Motor neuron (in vitro differentiated cells): ENCODE results near the gene EHBP1L1. TPM values are rescaled to one million over a fixed set of nuclear protein-coding genes. Genes with fewer than 3 reads are reported as not detected.
"Not testable (repeated sequence)": the region's sequence is repeated elsewhere in the genome, so short reads cannot be mapped to it uniquely, and the experiment has no call there.

Experiments used
- ATAC-seq, 8 experiments: fragments of 200-7000 bp; cut with Tn5 transposase; replicated peaks in 6 of 8; 2 replicates each; pipeline ENCODE4 v1.8.0; 2021; ENCODE audit warnings: mild to moderate bottlenecking in 8 of 8, moderate library complexity in 8 of 8
- H3K27ac ChIP-seq, 2 donors: fragments of 250-450 bp; sonication (Bioruptor Pico); 2 replicates each; pipeline ENCODE4 v1.9.0; 2021; ENCODE audit warnings: antibody characterized with exemption in 2 of 2, mild to moderate bottlenecking in 2 of 2, moderate library complexity in 1 of 2
- H3K4me1 ChIP-seq, 2 donors: fragments of 250-450 bp; sonication (Bioruptor Pico); replicated peaks in 1 of 2; 2 replicates each; pipeline ENCODE4 v1.6.1; 2021; ENCODE audit warnings: antibody characterized with exemption in 2 of 2, mild to moderate bottlenecking in 2 of 2, moderate library complexity in 1 of 2
- H3K4me3 ChIP-seq, 5 donors: fragments of 250-450 bp; sonication (Bioruptor Pico); 2 replicates each; pipeline ENCODE4 v1.9.0; 2021; ENCODE audit warnings: antibody characterized with exemption in 5 of 5, mild to moderate bottlenecking in 5 of 5, moderate library complexity in 4 of 5
- WGBS, 10 experiments: fragments of 450-650 bp; shearing (Covaris generic); methylation state at CpG; one replicate each; pipeline ENCODE4 v1.0.0; 2022; 5-methylcytosine and 5-hydroxymethylcytosine counted together
- in situ Hi-C, 9 experiments: fragments of 400-800 bp; cut with MboI; loops; one replicate each; pipeline ENCODE4 v1.15.0; 2021; ENCODE audit warnings: low sequenced_read_pairs in 9 of 9, low pct_unique_long_range_greater_than_20kb in 2 of 9; ENCODE audit not compliant: unreplicated experiment in 9 of 9
- total RNA-seq, 8 experiments: library from RNA; unstranded; fragments of 300-600 nt; gene quantifications; 2 replicates each; pipeline versions ENCODE4 v1.2.3 to v1.2.4, GENCODE V29; 2022

Gene EHBP1L1
- total RNA-seq, 8 experiments from 2014 or later, result 1.5 to 44.6 (median 5.5) TPM

DNA sequence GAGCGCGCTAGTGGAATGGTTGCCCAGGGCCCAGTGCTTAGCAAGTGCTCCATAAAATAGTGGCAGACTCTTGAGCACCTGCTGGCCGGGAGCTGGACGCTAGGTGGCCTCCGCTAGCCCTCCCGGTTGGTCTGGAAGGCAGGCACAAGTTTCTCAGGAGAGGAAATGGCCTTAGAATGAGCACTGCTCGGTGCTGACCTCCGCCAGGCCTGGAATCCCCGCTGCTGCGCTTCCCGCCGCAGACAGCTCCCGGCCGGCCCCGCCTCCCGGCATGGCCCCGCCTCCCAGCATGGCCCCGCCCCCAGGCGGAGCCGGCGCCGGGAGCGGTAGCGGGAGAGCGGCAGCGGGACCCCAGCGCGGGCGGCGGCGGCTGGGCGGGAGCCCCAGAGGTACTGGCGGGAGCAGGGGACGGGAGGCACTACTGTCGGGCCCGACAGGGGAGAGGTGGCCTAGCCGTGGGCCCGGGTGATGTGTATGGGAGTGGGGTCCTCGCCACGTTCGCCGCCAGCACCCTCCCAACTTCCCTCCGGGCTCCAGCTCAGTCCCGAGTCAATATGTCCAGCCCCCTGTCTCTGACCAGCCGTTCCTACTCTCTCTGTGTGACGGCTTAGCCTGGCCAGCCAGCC, 62.1 kb downstream of the EHBP1L1 start, which contains the start of gene SIPA1:
TSS of gene SIPA1 (plus strand) at position 308 of the 626 bp plus-strand sequence. CDS start 2,821 bp downstream, outside the sequence.
- H3K4me1 ChIP-seq, result peaks cover 14 to 22% of the 10 kb centered on the region in 2 donors
- H3K4me3 ChIP-seq, result peak within 1 kb of the TSS; percentile 19 to 33 (median 27)
- in situ Hi-C loops, result no loop called here
- H3K27ac ChIP-seq, result peak within 1 kb of the TSS in 1 of 2 donors; percentile 62
- 0 to 30% (median 0%) methylated on average over 1 to 5 of the region's 46 CpGs; no CpG with 5 or more reads in 5 of the 10 experiments for WGBS, 10 experiments
- peak; percentile 69 to 89 (median 88) for ATAC-seq

DNA sequence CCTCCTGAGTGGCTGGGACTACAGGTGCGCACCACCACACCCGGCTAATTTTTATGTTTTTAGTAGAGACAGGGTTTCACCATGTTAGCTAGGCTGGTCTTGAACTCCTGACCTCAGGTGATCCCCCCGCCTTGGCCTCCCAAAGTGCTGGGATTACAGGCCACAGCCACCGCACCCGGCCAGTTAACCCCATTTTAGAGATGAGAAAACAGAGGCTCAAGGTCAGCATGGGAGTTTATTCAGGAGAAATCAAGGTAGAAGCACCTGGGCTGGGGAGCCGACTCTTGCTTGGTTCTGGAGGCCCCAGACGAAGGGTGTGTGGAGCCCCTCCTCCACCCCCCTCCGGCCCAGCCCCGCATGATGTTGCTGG, 63.4 kb downstream of the EHBP1L1 start:
- 95% methylated on average over 4 of the region's 9 CpGs; no CpG with 5 or more reads in 9 of the 10 experiments for WGBS, 10 experiments
- in situ Hi-C loops, ATAC-seq, H3K4me3 ChIP-seq, H3K27ac ChIP-seq: not testable (repeated sequence)
- peaks cover 14 to 27% of the 10 kb centered on the region in 2 donors for H3K4me1 ChIP-seq

DNA sequence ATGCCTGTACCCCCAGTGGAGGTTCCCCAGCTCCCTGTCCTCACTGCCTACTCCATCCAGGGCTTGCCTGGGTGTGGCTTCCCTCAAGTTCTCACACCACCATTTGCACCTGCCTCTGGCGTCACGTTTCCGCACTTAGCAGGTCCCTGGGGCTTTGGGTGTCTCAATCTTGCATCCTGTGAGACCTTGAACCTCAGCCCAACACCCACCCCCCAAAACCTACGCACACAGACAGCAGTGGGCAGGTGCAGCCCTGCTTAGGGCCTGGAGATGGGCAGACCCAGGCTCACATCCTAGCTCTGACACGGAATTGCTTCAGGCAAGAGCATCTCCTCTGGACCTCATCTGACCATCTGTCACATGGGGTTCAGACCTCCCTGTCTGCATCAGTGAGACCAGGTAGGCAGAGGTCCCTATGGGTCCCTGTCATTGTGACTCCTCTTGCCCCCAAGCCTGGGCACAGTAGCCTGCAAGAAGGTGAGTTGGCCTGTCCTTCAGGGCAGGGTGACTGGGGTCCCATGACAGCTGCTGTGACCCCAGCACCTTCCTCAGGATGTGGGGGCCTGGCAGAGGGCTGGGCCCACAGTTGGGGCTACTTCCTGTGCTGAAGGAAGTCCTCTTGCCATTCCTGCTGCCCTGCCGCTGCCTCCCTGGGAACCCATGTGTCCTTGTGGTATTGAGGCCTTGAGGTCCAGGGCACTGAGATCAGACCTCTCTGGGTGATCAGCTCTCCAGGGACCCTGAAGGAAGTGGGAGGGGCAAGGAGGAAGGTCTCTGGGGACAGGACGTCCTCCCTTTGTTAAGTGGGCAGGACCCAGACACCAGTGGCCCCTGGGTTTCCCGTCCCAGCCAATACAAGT, 64.0 kb downstream of the EHBP1L1 start:
- no peak overlapping the region for H3K4me3 ChIP-seq
- in situ Hi-C loops, result no loop called here
- no peak for ATAC-seq
- peaks cover 14 to 27% of the 10 kb centered on the region in 2 donors for H3K4me1 ChIP-seq
- WGBS, 10 experiments, result 90 to 100% methylated on average over 2 to 3 of the region's 8 CpGs; no CpG with 5 or more reads in 8 of the 10 experiments
- no peak overlapping the region for H3K27ac ChIP-seq

DNA sequence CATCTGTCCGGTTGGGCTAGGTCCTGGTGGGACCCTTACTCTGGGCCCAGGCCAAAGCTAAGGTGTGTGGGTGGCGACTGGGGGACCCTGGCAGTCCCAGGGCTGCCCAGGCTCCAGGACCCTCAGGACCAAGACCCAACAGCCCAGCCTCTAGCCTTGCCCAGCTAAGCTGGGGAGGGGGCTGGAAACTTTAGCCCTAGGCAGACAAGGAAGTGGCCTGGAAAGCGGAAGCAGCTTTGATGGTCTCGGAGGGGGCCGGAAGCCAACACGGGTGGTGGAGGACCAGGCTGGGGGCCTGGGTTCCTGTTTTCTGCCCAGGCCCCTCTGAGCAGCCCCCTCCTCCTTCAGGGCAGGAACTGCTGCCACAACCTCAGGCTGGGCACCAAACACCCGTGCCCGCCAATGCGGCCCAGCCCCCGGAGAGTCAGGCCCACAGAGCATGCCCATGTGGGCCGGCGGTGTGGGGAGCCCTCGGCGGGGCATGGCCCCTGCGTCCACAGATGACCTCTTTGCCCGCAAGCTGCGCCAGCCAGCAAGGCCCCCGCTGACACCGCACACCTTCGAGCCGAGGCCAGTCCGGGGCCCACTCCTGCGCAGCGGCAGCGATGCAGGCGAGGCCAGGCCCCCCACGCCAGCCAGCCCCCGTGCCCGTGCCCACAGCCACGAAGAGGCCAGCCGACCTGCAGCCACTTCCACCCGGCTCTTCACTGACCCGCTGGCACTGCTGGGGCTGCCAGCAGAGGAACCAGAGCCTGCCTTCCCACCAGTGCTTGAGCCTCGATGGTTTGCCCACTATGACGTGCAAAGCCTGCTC, 64.8 kb downstream of the EHBP1L1 start:
- Histone ChIP-seq H3K4me1 (peaks cover 14 to 27% of the 10 kb centered on the region in 2 donors), H3K27ac (no peak overlapping the region), H3K4me3 (no peak overlapping the region)
- in situ Hi-C loops, result no loop called here
- WGBS, 10 experiments, result 80 to 83% methylated on average over 1 to 2 of the region's 35 CpGs; no CpG with 5 or more reads in 8 of the 10 experiments
- no peak for ATAC-seq

DNA sequence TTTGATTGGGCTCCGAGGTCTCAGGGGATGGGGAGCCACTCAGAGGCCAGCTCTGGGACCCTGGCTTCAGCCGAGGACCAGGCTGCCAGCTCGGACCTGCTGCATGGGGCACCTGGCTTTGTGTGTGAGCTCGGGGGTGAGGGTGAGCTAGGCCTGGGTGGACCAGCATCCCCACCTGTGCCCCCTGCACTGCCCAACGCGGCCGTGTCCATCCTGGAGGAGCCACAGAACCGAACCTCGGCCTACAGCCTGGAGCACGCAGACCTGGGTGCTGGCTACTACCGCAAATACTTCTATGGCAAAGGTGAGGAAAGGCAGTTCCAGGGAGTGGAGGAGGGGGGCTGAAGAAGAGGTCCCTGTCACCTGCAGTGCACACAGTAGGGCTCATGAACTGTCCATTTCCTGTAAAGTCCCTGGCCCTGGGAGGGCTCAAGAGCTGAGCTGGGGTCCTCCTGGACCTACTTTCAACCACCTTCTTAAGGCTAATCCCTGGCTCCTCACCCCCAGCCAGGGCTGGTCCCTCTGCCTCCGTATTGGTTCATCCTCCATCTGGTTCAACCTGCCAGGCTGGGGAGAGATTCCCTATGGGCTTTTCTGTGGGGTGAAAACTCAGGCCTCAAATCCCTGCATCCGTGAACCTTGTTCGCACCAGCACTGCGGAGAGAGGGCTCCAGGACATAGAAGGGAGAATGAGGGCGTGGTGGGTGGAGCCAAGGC, 65.6 kb downstream of the EHBP1L1 start:
- no peak overlapping the region for H3K27ac ChIP-seq
- H3K4me3 ChIP-seq, result no peak overlapping the region
- in situ Hi-C loops, result no loop called here
- 71 to 94% (median 91%) methylated on average over 1 to 8 of the region's 16 CpGs; no CpG with 5 or more reads in 6 of the 10 experiments for WGBS, 10 experiments
- peaks cover 14 to 27% of the 10 kb centered on the region in 2 donors for H3K4me1 ChIP-seq
- no peak for ATAC-seq

Other genes with a start within 250 kb of the EHBP1L1 start
- 10 to 100 TPM; 32.0 to 56.1 (median 44.1) TPM for gene DPF2, start 242.2 kb upstream of the EHBP1L1 start, total RNA-seq
- 1 to 10 TPM in 5 of 8 experiments, under 1 TPM in 2, not detected in 1; 0.28 to 5.8 (median 4.2) TPM for gene TIGD3, start 221.3 kb upstream of the EHBP1L1 start, total RNA-seq
- gene SLC25A45, start 193.4 kb upstream of the EHBP1L1 start, total RNA-seq, result 10 to 100 TPM in 1 of 8 experiments, 1 to 10 TPM in 4, under 1 TPM in 3; 0.11 to 10.0 (median 1.9) TPM
- gene FRMD8, start 189.4 kb upstream of the EHBP1L1 start, total RNA-seq, result 10 to 100 TPM in 4 of 8 experiments, 1 to 10 TPM in 4; 3.1 to 28.2 (median 11.0) TPM
- 1,000 to 10,000 TPM in 2 of 8 experiments, 100 to 1,000 TPM in 1, 10 to 100 TPM in 5; 10.9 to 1,983 (median 59.7) TPM for gene NEAT1, start 153.3 kb upstream of the EHBP1L1 start, total RNA-seq
- over 10,000 TPM in 4 of 8 experiments, 1,000 to 10,000 TPM in 4; 4,364 to 49,781 (median 11,043) TPM for gene MALAT1, start 77.0 kb upstream of the EHBP1L1 start, total RNA-seq
- 100 to 1,000 TPM in 1 of 8 experiments, 10 to 100 TPM in 7; 39.2 to 119 (median 57.7) TPM for gene SCYL1, start 51.0 kb upstream of the EHBP1L1 start, total RNA-seq
- 10 to 100 TPM in 4 of 8 experiments, 1 to 10 TPM in 4; 1.5 to 69.9 (median 25.5) TPM for gene LTBP3, start 17.7 kb upstream of the EHBP1L1 start, total RNA-seq
- gene ZNRD2, start 5.6 kb upstream of the EHBP1L1 start, total RNA-seq, result 10 to 100 TPM; 37.4 to 74.2 (median 55.0) TPM
- 10 to 100 TPM; 18.6 to 63.4 (median 28.8) TPM for gene FAM89B, start 3.5 kb upstream of the EHBP1L1 start, total RNA-seq
- gene KCNK7, start 19.7 kb downstream of the EHBP1L1 start, total RNA-seq, result 1 to 10 TPM in 2 of 8 experiments, under 1 TPM in 5, not detected in 1; 0.18 to 1.9 (median 0.38) TPM
- 10 to 100 TPM in 7 of 8 experiments, 1 to 10 TPM in 1; 7.3 to 33.0 (median 15.9) TPM for gene MAP3K11, start 38.2 kb downstream of the EHBP1L1 start, total RNA-seq
- gene PCNX3, start 39.7 kb downstream of the EHBP1L1 start, total RNA-seq, result 10 to 100 TPM; 12.0 to 52.7 (median 19.5) TPM
- 10 to 100 TPM in 3 of 8 experiments, 1 to 10 TPM in 5; 4.8 to 16.1 (median 8.0) TPM for gene SIPA1, start 62.0 kb downstream of the EHBP1L1 start, total RNA-seq
- gene RELA, start 86.9 kb downstream of the EHBP1L1 start, total RNA-seq, result 10 to 100 TPM; 16.7 to 56.1 (median 32.2) TPM
- gene KAT5, start 136.2 kb downstream of the EHBP1L1 start, total RNA-seq, result 10 to 100 TPM; 33.4 to 66.8 (median 48.6) TPM
- 10 to 100 TPM; 12.7 to 80.0 (median 25.4) TPM for gene RNASEH2C, start 144.7 kb downstream of the EHBP1L1 start, total RNA-seq
- 10 to 100 TPM in 1 of 8 experiments, 1 to 10 TPM in 7; 2.7 to 12.9 (median 4.8) TPM for gene AP5B1, start 204.9 kb downstream of the EHBP1L1 start, total RNA-seq
- under 1 TPM in 5 of 8 experiments, not detected in 3; 0.05 to 0.85 (median 0.21) TPM for gene OVOL1, start 211.0 kb downstream of the EHBP1L1 start, total RNA-seq